Heart left ventricle (tissue), 13 donors: ENCODE data around the gene ASTN2.

ENCODE experiments used
- CTCF ChIP-seq, 12 donors: fragments of 200-600 bp; sonication (generic) in 4 of 12; IDR thresholded peaks; one replicate each; pipeline versions ENCODE4 v1.5.0 to v1.8.0; 2018 to 2022; ENCODE audit warnings: antibody characterized with exemption in 12 of 12, mild to moderate bottlenecking in 5 of 12
- POLR2A ChIP-seq, 2 donors: fragments of 450-650 bp; IDR thresholded peaks; one replicate each; pipeline ENCODE4 v1.6.1; 2017; ENCODE audit warnings: antibody characterized with exemption in 2 of 2, mild to moderate bottlenecking in 2 of 2, moderate library complexity in 2 of 2
- donor health status: ischemic (EF 13 %, LVEDD 7.1; RV severe dilation, severe dysfunction).
- donor health status: DM: no; HTN: yes; CAD: no.
- donor health status: DM: no; HTN: no; CAD: no.
- donor health status: ischemic (EF 25% LVEDD 6.9; RV normal size, moderate dysfunction).
- donor health status: ischemic (EF 25% LVEDD 5.7; RV mildly dilated, moderate dysfunction).
- donor health status: ischemic (EF 35%, LVEDD 5.7; RV mildly dilated, moderate dysfunction).
- donor health status: nonischemic (EF 11% LVEDD 7.7; RV severe dilation, severe dysfunction).
- donor health status: DM: yes; HTN: yes; CAD: no.
- donor health status: PGD.
- donor health status: ischemic (EF 29% LVEDD 5.4; RV normal size, mild dysfunction).
- donor health status: nonischemic (EF 23%, LVEDD 6.1; RV moderate dilation, normal function).

- TF ChIP-seq POLR2A (IDR thresholded peaks at IDR 0.05) (no peak), CTCF (IDR thresholded peaks at IDR 0.05) (no peak)
These were observed 654.2 kb downstream of the ASTN2 start for GRCh38 chr9:116760636-116761035.
